ENCODE data around the gene DAZAP1. TPM values are rescaled to one million over a fixed set of nuclear protein-coding genes. Genes with fewer than 3 reads are reported as not detected.

The DAZAP1 gene
- total RNA-seq, 1 donor from 2014 or later: 74.5 TPM

- no peaks in the 10 kb centered on the region for H3K27me3 ChIP-seq (ENCODE audit: control insufficient read depth, insufficient read depth, low read length)
- no peak for TF ChIP-seq CTCF (IDR thresholded peaks at IDR 0.05; ENCODE audit: insufficient read depth, low read length, poor library complexity, severe bottlenecking)
- peaks cover 15% of the 10 kb centered on the region for H3K36me3 ChIP-seq (ENCODE audit: control insufficient read depth, insufficient read depth, low read length)
- no peak for DNase-seq (ENCODE audit: low read depth)
- H3K4me3 ChIP-seq (ENCODE audit: low read depth, low read length): no peak overlapping the region
Measured at GRCh38 chr19:1421958-1422305, 14.5 kb downstream of the DAZAP1 start.

GRCh38 chr19:1422360-1422759 lies 15.0 kb downstream of the DAZAP1 start:
- H3K27me3 ChIP-seq (ENCODE audit: control insufficient read depth, insufficient read depth, low read length): no peaks in the 10 kb centered on the region
- TF ChIP-seq CTCF (IDR thresholded peaks at IDR 0.05; ENCODE audit: insufficient read depth, low read length, poor library complexity, severe bottlenecking): no peak
- DNase-seq (ENCODE audit: low read depth): no peak
- H3K36me3 ChIP-seq (ENCODE audit: control insufficient read depth, insufficient read depth, low read length): peaks cover 17% of the 10 kb centered on the region
- H3K4me3 ChIP-seq (ENCODE audit: low read depth, low read length): no peak overlapping the region

GRCh38 chr19:1422943-1423342 lies 15.6 kb downstream of the DAZAP1 start:
- Histone ChIP-seq H3K4me3 (ENCODE audit: low read depth, low read length) (no peak overlapping the region), H3K27me3 (ENCODE audit: control insufficient read depth, insufficient read depth, low read length) (no peaks in the 10 kb centered on the region), H3K36me3 (ENCODE audit: control insufficient read depth, insufficient read depth, low read length) (peaks cover 14% of the 10 kb centered on the region)
- no peak for DNase-seq (ENCODE audit: low read depth)
- TF ChIP-seq CTCF (IDR thresholded peaks at IDR 0.05; ENCODE audit: insufficient read depth, low read length, poor library complexity, severe bottlenecking): peak; percentile 7

- H3K36me3 ChIP-seq (ENCODE audit: control insufficient read depth, insufficient read depth, low read length): peaks cover 14% of the 10 kb centered on the region
- no peak for DNase-seq (ENCODE audit: low read depth)
Measured at GRCh38 chr19:1423436-1424191, 16.2 kb downstream of the DAZAP1 start.

GRCh38 chr19:1424192-1424955 lies 17.0 kb downstream of the DAZAP1 start:
- no peak overlapping the region for H3K4me3 ChIP-seq (ENCODE audit: low read depth, low read length)
- no peaks in the 10 kb centered on the region for H3K27me3 ChIP-seq (ENCODE audit: control insufficient read depth, insufficient read depth, low read length)
- H3K36me3 ChIP-seq (ENCODE audit: control insufficient read depth, insufficient read depth, low read length): peaks cover 14% of the 10 kb centered on the region
- no peak for TF ChIP-seq CTCF (IDR thresholded peaks at IDR 0.05; ENCODE audit: insufficient read depth, low read length, poor library complexity, severe bottlenecking)
- DNase-seq (ENCODE audit: low read depth): no peak

More at GRCh38 chr19:1423436-1424191, 16.2 kb downstream of the DAZAP1 start:
- Histone ChIP-seq H3K27me3 (ENCODE audit: control insufficient read depth, insufficient read depth, low read length) (no peaks in the 10 kb centered on the region), H3K4me3 (ENCODE audit: low read depth, low read length) (no peak overlapping the region)
- no peak for TF ChIP-seq CTCF (IDR thresholded peaks at IDR 0.05; ENCODE audit: insufficient read depth, low read length, poor library complexity, severe bottlenecking)

All from kidney epithelial cell (primary cell).